ENCODE results near the gene MYEOV.
A peak's percentile ranks its signal among the peaks of the same experiment; 100 is the strongest.

MYEOV gene

GRCh38 chr11:69293819-69294505, at the start of gene MYEOV:
Gene MYEOV (plus strand): TSS chr11:69294155. CDS start chr11:69295355, 1,200 bp downstream.
- H3K36me3 ChIP-seq (ENCODE audit: control insufficient read depth in 2 of 2, insufficient read depth in 1 of 2, low read length in 2 of 2): no peaks in the 10 kb centered on the region
- TF ChIP-seq PRDM10 (tag by site-specific recombination; IDR thresholded peaks at IDR 0.05): peak; percentile 58
- TF ChIP-seq ZNF837 (tag by site-specific recombination; IDR thresholded peaks at IDR 0.05): no peak
- TF ChIP-seq SP2 (tag by site-specific recombination; IDR thresholded peaks at IDR 0.05): peak; percentile 32
- TF ChIP-seq, protein P1, sequence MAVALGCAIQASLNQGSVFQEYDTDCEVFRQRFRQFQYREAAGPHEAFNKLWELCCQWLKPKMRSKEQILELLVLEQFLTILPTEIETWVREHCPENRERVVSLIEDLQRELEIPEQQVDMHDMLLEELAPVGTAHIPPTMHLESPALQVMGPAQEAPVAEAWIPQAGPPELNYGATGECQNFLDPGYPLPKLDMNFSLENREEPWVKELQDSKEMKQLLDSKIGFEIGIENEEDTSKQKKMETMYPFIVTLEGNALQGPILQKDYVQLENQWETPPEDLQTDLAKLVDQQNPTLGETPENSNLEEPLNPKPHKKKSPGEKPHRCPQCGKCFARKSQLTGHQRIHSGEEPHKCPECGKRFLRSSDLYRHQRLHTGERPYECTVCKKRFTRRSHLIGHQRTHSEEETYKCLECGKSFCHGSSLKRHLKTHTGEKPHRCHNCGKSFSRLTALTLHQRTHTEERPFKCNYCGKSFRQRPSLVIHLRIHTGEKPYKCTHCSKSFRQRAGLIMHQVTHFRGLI (tag by site-specific recombination; IDR thresholded peaks at IDR 0.05): peak; percentile 84
- 0 out of 2 replicates have a peak, but pooled peaks have one; percentile 27 for TF ChIP-seq KLF8 (tag by site-specific recombination; IDR thresholded peaks at IDR 0.05)
- ChIA-PET POLR2A (no interaction called here), CTCF (interaction anchor here (0.5 to 2.7 kb wide), 13 partner anchors 8 to 376 kb away, joined by 3 to 12 read pairs (median 4); partner anchors contain the start of gene TPCN2)
- H3K4me1 ChIP-seq (ENCODE audit: control insufficient read depth, insufficient read depth, low read length): no peaks in the 10 kb centered on the region
- H3K9me3 ChIP-seq (ENCODE audit: control insufficient read depth, insufficient read depth, low read depth, low read length): no peaks in the 10 kb centered on the region
- no peak within 1 kb of the TSS for H3K27ac ChIP-seq (ENCODE audit: extremely low read depth, low read depth, low read length)
- H3K4me3 ChIP-seq (ENCODE audit: low read depth, low read length): no peak within 1 kb of the TSS

GRCh38 chr11:69244266-69244665, 49.7 kb upstream of the MYEOV start:
- Histone ChIP-seq H3K4me3 (ENCODE audit: low read depth, low read length) (no peak overlapping the region), H3K36me3 (ENCODE audit: control insufficient read depth in 2 of 2, insufficient read depth in 1 of 2, low read length in 2 of 2) (no peaks in the 10 kb centered on the region), H3K4me1 (ENCODE audit: control insufficient read depth, insufficient read depth, low read length) (no peaks in the 10 kb centered on the region), H3K9me3 (ENCODE audit: control insufficient read depth, insufficient read depth, low read depth, low read length) (no peaks in the 10 kb centered on the region), H3K27ac (ENCODE audit: extremely low read depth, low read depth, low read length) (no peak overlapping the region)
- ChIA-PET CTCF (interaction anchor here (0.6 to 0.9 kb wide), 2 partner anchors 400 to 537 kb away, joined by 3 to 4 read pairs; no protein-coding TSS in a partner anchor), POLR2A (interaction anchor here (0.6 kb wide), 1 partner anchor 53 kb away, joined by 3 read pairs; no protein-coding TSS in a partner anchor)
- TF ChIP-seq SALL2 (tag by site-specific recombination; IDR thresholded peaks at IDR 0.05; ENCODE audit: borderline replicate concordance) (no peak), RBAK (tag by site-specific recombination; IDR thresholded peaks at IDR 0.05) (no peak), KLF17 (tag by site-specific recombination; IDR thresholded peaks at IDR 0.05) (no peak), KLF9 (tag by site-specific recombination; IDR thresholded peaks at IDR 0.05; ENCODE audit: low read depth) (no peak), ZNF548 (tag by site-specific recombination; IDR thresholded peaks at IDR 0.05) (no peak), ZNF423 (tag by site-specific recombination; IDR thresholded peaks at IDR 0.05) (no peak), ZNF488 (tag by site-specific recombination; IDR thresholded peaks at IDR 0.05) (no peak), ZNF324 (tag by site-specific recombination; IDR thresholded peaks at IDR 0.05) (no peak), ZNF791 (tag by site-specific recombination; IDR thresholded peaks at IDR 0.05) (no peak), ZNF416 (tag by site-specific recombination; IDR thresholded peaks at IDR 0.05) (no peak), WT1 (tag by site-specific recombination; IDR thresholded peaks at IDR 0.05) (no peak), ZNF596 (tag by site-specific recombination; IDR thresholded peaks at IDR 0.05) (no peak), ZNF585B (tag by site-specific recombination; IDR thresholded peaks at IDR 0.05) (no peak), ZBTB7A (tag by site-specific recombination; IDR thresholded peaks at IDR 0.05; ENCODE audit: low read depth) (no peak), ZFP37 (tag by site-specific recombination; IDR thresholded peaks at IDR 0.05) (no peak), SCRT2 (tag by site-specific recombination; IDR thresholded peaks at IDR 0.05) (no peak)
- TF ChIP-seq, protein P2, sequence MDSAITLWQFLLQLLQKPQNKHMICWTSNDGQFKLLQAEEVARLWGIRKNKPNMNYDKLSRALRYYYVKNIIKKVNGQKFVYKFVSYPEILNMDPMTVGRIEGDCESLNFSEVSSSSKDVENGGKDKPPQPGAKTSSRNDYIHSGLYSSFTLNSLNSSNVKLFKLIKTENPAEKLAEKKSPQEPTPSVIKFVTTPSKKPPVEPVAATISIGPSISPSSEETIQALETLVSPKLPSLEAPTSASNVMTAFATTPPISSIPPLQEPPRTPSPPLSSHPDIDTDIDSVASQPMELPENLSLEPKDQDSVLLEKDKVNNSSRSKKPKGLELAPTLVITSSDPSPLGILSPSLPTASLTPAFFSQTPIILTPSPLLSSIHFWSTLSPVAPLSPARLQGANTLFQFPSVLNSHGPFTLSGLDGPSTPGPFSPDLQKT (IDR thresholded peaks at IDR 0.05; ENCODE audit: borderline replicate concordance, low read depth, low read length): no peak
- TF ChIP-seq, protein P3, sequence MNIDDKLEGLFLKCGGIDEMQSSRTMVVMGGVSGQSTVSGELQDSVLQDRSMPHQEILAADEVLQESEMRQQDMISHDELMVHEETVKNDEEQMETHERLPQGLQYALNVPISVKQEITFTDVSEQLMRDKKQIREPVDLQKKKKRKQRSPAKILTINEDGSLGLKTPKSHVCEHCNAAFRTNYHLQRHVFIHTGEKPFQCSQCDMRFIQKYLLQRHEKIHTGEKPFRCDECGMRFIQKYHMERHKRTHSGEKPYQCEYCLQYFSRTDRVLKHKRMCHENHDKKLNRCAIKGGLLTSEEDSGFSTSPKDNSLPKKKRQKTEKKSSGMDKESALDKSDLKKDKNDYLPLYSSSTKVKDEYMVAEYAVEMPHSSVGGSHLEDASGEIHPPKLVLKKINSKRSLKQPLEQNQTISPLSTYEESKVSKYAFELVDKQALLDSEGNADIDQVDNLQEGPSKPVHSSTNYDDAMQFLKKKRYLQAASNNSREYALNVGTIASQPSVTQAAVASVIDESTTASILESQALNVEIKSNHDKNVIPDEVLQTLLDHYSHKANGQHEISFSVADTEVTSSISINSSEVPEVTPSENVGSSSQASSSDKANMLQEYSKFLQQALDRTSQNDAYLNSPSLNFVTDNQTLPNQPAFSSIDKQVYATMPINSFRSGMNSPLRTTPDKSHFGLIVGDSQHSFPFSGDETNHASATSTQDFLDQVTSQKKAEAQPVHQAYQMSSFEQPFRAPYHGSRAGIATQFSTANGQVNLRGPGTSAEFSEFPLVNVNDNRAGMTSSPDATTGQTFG (tag by site-specific recombination; IDR thresholded peaks at IDR 0.05; ENCODE audit: borderline replicate concordance): no peak

All from HEK293 (cell line).